NCI-H774 (cell line): ENCODE results near the gene ACP2.
"Not testable (repeated sequence)": the region's sequence is repeated elsewhere in the genome, so short reads cannot be mapped to it uniquely, and the experiment has no call there.

ENCODE experiments used
- DNase-seq: peaks from one replicate; lab custom pipeline; 2025; lab: John Stamatoyannopoulos, UW

Gene ACP2

DNA sequence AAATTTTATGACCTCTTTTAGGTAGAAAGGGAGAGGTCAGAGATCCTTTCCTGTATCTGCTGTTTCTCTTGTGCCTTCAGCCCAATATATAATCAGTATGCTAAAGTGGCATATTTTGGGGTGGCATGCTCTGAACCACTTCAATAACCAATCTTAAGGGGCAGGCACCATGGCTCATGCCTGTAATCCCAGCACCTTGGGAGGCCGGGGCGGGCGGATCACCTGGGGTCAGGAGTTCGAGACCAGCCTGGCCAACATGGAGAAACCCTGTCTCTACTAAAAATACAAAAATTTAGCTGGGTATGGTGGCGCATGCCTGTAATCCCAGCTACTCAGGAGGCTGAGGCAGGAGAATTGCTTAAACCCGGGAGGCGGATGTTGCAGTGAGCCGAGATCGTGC is 50.5 kb downstream of the ACP2 start:
- DNase-seq, result not testable (repeated sequence)

DNA sequence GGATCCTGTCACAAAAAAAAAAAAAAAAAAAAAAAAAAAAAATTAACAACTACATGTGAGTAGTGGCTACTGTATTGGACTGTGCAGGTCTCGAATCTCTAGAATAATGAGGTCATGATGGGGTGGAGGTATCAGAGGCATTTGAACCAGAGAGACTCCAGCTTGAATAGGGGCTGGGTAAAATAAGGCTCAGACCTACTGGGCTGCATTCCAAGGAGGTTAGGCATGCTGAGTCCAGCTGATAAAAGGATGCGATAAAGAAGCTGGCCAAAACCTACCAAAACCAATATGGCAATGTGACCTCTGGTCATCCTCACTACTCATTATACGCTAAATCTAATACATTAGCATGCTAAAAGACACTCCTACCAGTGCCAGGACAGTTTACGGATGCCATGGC is 56.5 kb downstream of the ACP2 start:
- DNase-seq, result no peak

DNA sequence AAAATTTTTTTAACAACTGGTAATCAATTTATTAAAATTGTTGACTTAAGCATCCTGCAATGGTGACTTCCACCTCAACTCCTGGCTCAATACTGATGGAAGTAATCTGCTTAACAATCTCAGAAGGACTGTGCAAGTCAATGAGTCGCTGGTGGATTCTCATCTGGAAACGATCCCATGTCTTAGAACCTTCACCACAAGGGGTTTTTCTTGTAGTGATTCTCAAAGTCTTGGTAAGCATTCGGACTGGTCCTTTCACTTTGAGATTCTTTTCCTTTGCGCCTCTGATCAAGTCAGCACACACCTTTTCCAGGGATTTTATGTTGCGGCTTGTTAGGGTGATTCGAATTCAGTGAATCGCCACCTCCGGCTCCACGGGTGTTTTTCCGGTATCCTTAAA is 57.5 kb downstream of the ACP2 start:
- DNase-seq, result not testable (repeated sequence)
